K562 (cell line): ENCODE measurements around the gene SNX17. TPM values are rescaled to one million over a fixed set of nuclear protein-coding genes. Genes with fewer than 3 reads are reported as not detected.

Source experiments
- ATAC-seq: fragments of 200-7000 bp; cut with Tn5 transposase; 3 replicates; pipeline ENCODE4 v1.9.1; 2020; ENCODE audit warnings: moderate library complexity
- BruUV-seq: library from RNA; stranded (reverse); fragments of 400-500 nt; replicated peaks from 2 replicates; lab custom pipeline; 2021; lab: Mats Ljungman, UMichigan
- CTCF ChIA-PET: fragments of 300-600 bp; formaldehyde crosslinking; extraction: SDS; loops from one replicate; lab custom pipeline; 2021; ENCODE audit warnings: low intra/inter-chr PET ratio; lab: Yijun Ruan, JAX
- POLR2A ChIA-PET: fragments of 300-600, 350-650 bp; sonication (Branson Sonifier 250); formaldehyde crosslinking; extraction: SDS; loops from one replicate; lab custom pipeline; 2021; ENCODE audit warnings: antibody characterized with exemption, inconsistent platforms; lab: Yijun Ruan, JAX
- DNase-seq, 4 experiments: peaks; one replicate each; pipeline versions ENCODE4 v3.0.0 to v3.0.0-alpha.2; 2011 to 2018; ENCODE audit warnings: low spot score in 3 of 4, mixed read lengths in 3 of 4; ENCODE audit errors: extremely low read depth in 1 of 4
- FAIRE-seq: peaks from 2 replicates; lab custom pipeline; 2011; peaks lifted over from hg19 to GRCh38; lab: Jason Lieb, UNC
- H2AFZ ChIP-seq: 2 replicates; pipeline ENCODE4 v1.6.0; 2011; ENCODE audit warnings: low read depth, low read length, control low read depth, inconsistent platforms
- H3K27ac ChIP-seq: fragments of 200-600 bp; 3 replicates; pipeline ENCODE4 v1.8.0; 2011; ENCODE audit warnings: low read depth, mild to moderate bottlenecking, control low read depth, inconsistent platforms, low read length, moderate library complexity, mixed read lengths; ENCODE audit errors: extremely low read depth
- H3K27me3 ChIP-seq, 2 experiments: fragments of 300-600 bp in 1 of 2; 2 replicates in 1 of 2; 3 replicates in 1 of 2; pipeline versions ENCODE4 v1.6.0 to v1.8.0; 2011; ENCODE audit warnings: inconsistent platforms in 2 of 2, low read length in 2 of 2, mild to moderate bottlenecking in 1 of 2, mixed read lengths in 1 of 2, moderate library complexity in 1 of 2; ENCODE audit not compliant: control insufficient read depth in 2 of 2, insufficient read depth in 2 of 2
- H3K36me3 ChIP-seq: fragments of 300-600 bp; 3 replicates; pipeline ENCODE4 v1.8.0; 2011; ENCODE audit warnings: mild to moderate bottlenecking, low read length, inconsistent platforms; ENCODE audit not compliant: control insufficient read depth, insufficient read depth
- H3K4me1 ChIP-seq, 2 experiments: fragments of 200-600 bp in 1 of 2; replicated peaks in 1 of 2; 2 replicates in 1 of 2; 3 replicates in 1 of 2; pipeline versions ENCODE4 v1.5.1 to v1.8.0; 2011; ENCODE audit warnings: inconsistent platforms in 2 of 2, low read length in 2 of 2, mild to moderate bottlenecking in 1 of 2, mixed read lengths in 1 of 2, moderate library complexity in 1 of 2; ENCODE audit not compliant: control insufficient read depth in 2 of 2, insufficient read depth in 2 of 2
- H3K4me2 ChIP-seq: 2 replicates; pipeline ENCODE4 v1.6.1; 2011; ENCODE audit warnings: low read length, control low read depth, inconsistent platforms, mixed read lengths; ENCODE audit not compliant: insufficient read depth
- H3K4me3 ChIP-seq: fragments of 200-600 bp; sonication (generic), shearing (Covaris generic); 2 replicates; pipeline ENCODE4 v1.5.1; 2016; ENCODE audit warnings: control low read depth, inconsistent platforms
- H3K79me2 ChIP-seq: fragments of 200-600 bp; 3 replicates; pipeline ENCODE4 v1.8.0; 2011; ENCODE audit warnings: low read length, inconsistent platforms; ENCODE audit not compliant: control insufficient read depth, insufficient read depth
- H3K9ac ChIP-seq, 2 experiments: 2 replicates each; pipeline versions ENCODE4 v1.6.0 to v1.6.1; 2011; ENCODE audit warnings: low read depth in 2 of 2, low read length in 2 of 2, control low read depth in 1 of 2, inconsistent platforms in 1 of 2, mild to moderate bottlenecking in 1 of 2, mixed read lengths in 1 of 2; ENCODE audit not compliant: insufficient read depth in 1 of 2
- H3K9me1 ChIP-seq: one replicate; pipeline ENCODE4 v1.6.0; 2011; ENCODE audit warnings: inconsistent platforms, mild to moderate bottlenecking, low read length, moderate library complexity; ENCODE audit not compliant: control insufficient read depth, insufficient read depth
- H3K9me3 ChIP-seq: replicated peaks from 2 replicates; pipeline ENCODE4 v1.5.1; 2011; ENCODE audit warnings: low read depth, low read length, inconsistent platforms; ENCODE audit not compliant: control insufficient read depth, insufficient read depth
- H4K20me1 ChIP-seq: replicated peaks from 2 replicates; pipeline ENCODE4 v1.6.1; 2011; ENCODE audit warnings: low read length, inconsistent platforms, mixed read lengths; ENCODE audit not compliant: control insufficient read depth, insufficient read depth
- ARID4B ChIP-seq: sonication (generic); formaldehyde crosslinking; IDR thresholded peaks from 2 replicates; pipeline ENCODE4 v1.8.0; 2022; ENCODE audit warnings: mild to moderate bottlenecking, missing genetic modification reagents
- LEF1 ChIP-seq: fragments of 450-650 bp; IDR thresholded peaks from 2 replicates; pipeline ENCODE4 v1.6.1; 2016; ENCODE audit warnings: mild to moderate bottlenecking
- MEIS2 ChIP-seq: fragments of 450-650 bp; IDR thresholded peaks from 2 replicates; pipeline ENCODE4 v1.6.1; 2014; ENCODE audit warnings: mild to moderate bottlenecking; ENCODE audit not compliant: partially characterized antibody
- NONO ChIP-seq, 2 experiments: fragments of 200-400 bp in 1 of 2; fragments of 450-650 bp in 1 of 2; formaldehyde crosslinking in 1 of 2; IDR thresholded peaks; 2 replicates each; pipeline ENCODE4 v1.6.1; 2017; ENCODE audit warnings: low read depth in 2 of 2, mild to moderate bottlenecking in 2 of 2, moderate library complexity in 2 of 2, low read length in 1 of 2
- SAP30 ChIP-seq: fragments of 200-600 bp; sonication (generic); IDR thresholded peaks from 2 replicates; pipeline ENCODE4 v1.6.1; 2012; ENCODE audit warnings: borderline replicate concordance, low read depth, mild to moderate bottlenecking, moderate library complexity, low read length, control low read depth, inconsistent platforms; ENCODE audit not compliant: insufficient read depth, poor library complexity, severe bottlenecking
- SMARCB1 ChIP-seq: IDR thresholded peaks from 2 replicates; pipeline ENCODE4 v1.6.1; 2011; ENCODE audit warnings: improper control_type of control experiment, low read depth; ENCODE audit not compliant: insufficient read length
- ZNF134 ChIP-seq: fragments of 250-450 bp; sonication (Bioruptor Pico); conservative IDR thresholded peaks from 2 replicates; pipeline ENCODE4 v1.4.0; 2020
- WGBS: fragments of 100-300 bp; shearing (Covaris generic); methylation state at CpG from one replicate; pipeline ENCODE4 v1.1.6; 2016; ENCODE audit warnings: low coverage, mixed read lengths; ENCODE audit not compliant: insufficient coverage; ENCODE audit errors: missing lambda C conversion rate; 5-methylcytosine and 5-hydroxymethylcytosine counted together
- in situ Hi-C: fragments of 300-500 bp; cut with MboI; formaldehyde crosslinking; loops from 4 replicates; pipeline ENCODE4 v1.15.0; 2018; ENCODE audit warnings: inconsistent platforms, mixed read lengths
- intact Hi-C: fragments of 100-400 bp; cut with micrococcal nuclease; formaldehyde crosslinking; loops from 2 replicates; pipeline ENCODE4 v1.14.2; 2022
- polyA plus RNA-seq, 8 experiments: library from polyadenylated mRNA; depleted of rRNA in 4 of 8; stranded (reverse) in 5 of 8; unstranded in 3 of 8; fragments of >200 nt; fragmentation: Nextera tagmentation in 2 of 8; fragmentation: Illumina TruSeq in 1 of 8; extraction: Ambion mirVana in 2 of 8; extraction: Trizol in 1 of 8; gene quantifications; 2 replicates each; pipeline versions ENCODE4 v1.2.1 to v1.2.3, GENCODE V29; 2011 to 2014; ENCODE audit warnings: inconsistent platforms in 1 of 8, missing spikeins in 1 of 8
- total RNA-seq, 7 experiments: library from RNA; depleted of rRNA in 6 of 7; stranded (reverse); fragments of >200 nt in 6 of 7; fragmentation: Illumina TruSeq in 2 of 7; extraction: Trizol in 2 of 7; gene quantifications; 2 replicates each; pipeline versions ENCODE4 v1.2.1 to v1.2.3, GENCODE V29; 2011 to 2021; ENCODE audit warnings: low replicate concordance in 1 of 7
- TF ChIP-seq, protein P1 (sequence below), 2 experiments: IDR thresholded peaks; 2 replicates each; pipeline ENCODE4 v1.6.1; 2011; ENCODE audit warnings: borderline replicate concordance in 1 of 2, control low read depth in 1 of 2, low read depth in 1 of 2, low read length in 1 of 2, mild to moderate bottlenecking in 1 of 2, mixed read lengths in 1 of 2, moderate library complexity in 1 of 2; ENCODE audit not compliant: insufficient read depth in 1 of 2, insufficient read length in 1 of 2, poor library complexity in 1 of 2, severe bottlenecking in 1 of 2; ENCODE audit errors: extremely low read depth in 1 of 2
- TF ChIP-seq, protein P2 (sequence below), 2 experiments: fragments of 450-650 bp in 1 of 2; sonication (generic) in 1 of 2; formaldehyde crosslinking in 1 of 2; IDR thresholded peaks in 1 of 2; conservative IDR thresholded peaks in 1 of 2; 2 replicates each; pipeline versions ENCODE4 v1.6.1 to v1.8.1; 2016 to 2023; ENCODE audit warnings: mild to moderate bottlenecking in 2 of 2, moderate library complexity in 2 of 2, inconsistent platforms in 1 of 2, missing genetic modification reagents in 1 of 2

SNX17 gene
- total and polyA plus RNA-seq, 9 of the 15 experiments (the other 6 are each of a cell fraction or from before 2014, with no cell fraction given) = 3.0 to 75.7 (median 54.6) TPM

- TF ChIP-seq ARID4B (CRISPR knock-in tag) = peak; percentile 40
- TF ChIP-seq, all 486 proteins: peak for 11
Measured at GRCh38 chr2:27322301-27322765, 48.1 kb upstream of the SNX17 start (continued).

DNA sequence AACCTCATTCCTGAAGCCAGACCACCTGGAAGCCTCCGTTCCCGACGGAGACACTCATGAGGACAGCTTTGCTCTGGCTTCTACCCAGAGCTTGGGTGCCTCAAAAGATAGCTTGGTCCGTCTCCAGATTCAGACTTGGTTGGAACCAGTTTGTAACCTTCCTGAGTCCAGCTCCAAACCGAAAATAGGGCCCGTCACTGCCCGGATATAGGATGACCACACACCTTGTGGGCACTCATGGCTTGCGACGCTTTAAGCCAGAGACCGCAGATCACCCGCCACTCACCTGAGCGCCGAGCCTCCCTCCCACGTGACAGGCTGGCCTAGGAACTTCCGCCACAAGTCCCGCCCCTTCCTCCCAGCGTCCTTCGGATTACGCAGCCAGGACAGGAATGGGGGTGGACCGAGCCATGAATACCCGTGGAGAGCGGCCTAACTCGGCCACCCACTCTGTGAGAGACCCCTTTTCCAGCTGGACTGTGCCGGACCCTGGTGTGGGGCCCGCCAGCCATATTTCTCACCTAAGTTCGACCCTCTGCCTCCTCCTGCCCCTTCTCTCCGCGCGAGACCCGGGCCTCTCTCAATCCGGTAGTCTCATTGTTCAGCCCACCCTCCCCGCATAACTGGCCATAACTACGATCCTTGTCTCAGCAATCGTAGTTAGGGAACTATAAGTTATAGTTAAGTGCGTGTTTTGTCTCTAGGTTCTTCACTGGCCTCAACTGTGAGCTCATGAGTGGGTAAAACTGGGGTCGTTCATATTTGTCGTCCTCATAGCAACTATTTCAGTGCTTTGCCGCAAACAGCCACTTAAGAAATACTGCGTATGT, 47.4 kb upstream of the SNX17 start, which contains the start of gene MPV17:
Gene MPV17 (minus strand): TSS at position 332 of the 830 bp plus-strand sequence. CDS start 580 bp downstream, outside the sequence.
- Histone ChIP-seq H3K4me1 (peaks cover 8 to 21% of the 10 kb centered on the region in 2 experiments; a peak in 4 of 5 replicates), H3K27ac (peak within 1 kb of the TSS; percentile 98), H3K27me3 (no peaks in the 10 kb centered on the region), H3K9me3 (no peaks in the 10 kb centered on the region), H3K4me3 (peak within 1 kb of the TSS; percentile 71), H3K36me3 (peaks cover 29% of the 10 kb centered on the region; the same call in 2 of the 3 replicates), H3K4me2 (peak within 1 kb of the TSS; percentile 96), H2AFZ (peak within 1 kb of the TSS; percentile 84), H3K9me1 (no peaks in the 10 kb centered on the region), H4K20me1 (no peaks in the 10 kb centered on the region), H3K9ac (peak within 1 kb of the TSS; percentile 97 to 99), H3K79me2 (peaks cover 32% of the 10 kb centered on the region)
- in situ Hi-C loops = no loop called here
- ChIA-PET POLR2A (interaction anchor here (0.6 to 4.1 kb wide), 15 partner anchors 8 to 360 kb away, joined by 3 to 22 read pairs (median 4); partner anchors contain the start of gene GTF3C2), CTCF (interaction anchor here (0.8 kb wide), 1 partner anchor 33 kb away, joined by 3 read pairs; no protein-coding TSS in a partner anchor)
- FAIRE-seq = peak; percentile 92
- WGBS = under 1% methylated on average over 39 of the region's 39 CpGs
- BruUV-seq = TSS peak; percentile 96
- ATAC-seq = peak; percentile 95
- intact Hi-C loops = loop anchor here (1.0 kb wide), 2 partner anchors 33 to 47 kb away; partner anchors contain the start of genes EIF2B4, GTF3C2 and SNX17
- DNase-seq = peak; percentile 96
- TF ChIP-seq, protein P1, sequence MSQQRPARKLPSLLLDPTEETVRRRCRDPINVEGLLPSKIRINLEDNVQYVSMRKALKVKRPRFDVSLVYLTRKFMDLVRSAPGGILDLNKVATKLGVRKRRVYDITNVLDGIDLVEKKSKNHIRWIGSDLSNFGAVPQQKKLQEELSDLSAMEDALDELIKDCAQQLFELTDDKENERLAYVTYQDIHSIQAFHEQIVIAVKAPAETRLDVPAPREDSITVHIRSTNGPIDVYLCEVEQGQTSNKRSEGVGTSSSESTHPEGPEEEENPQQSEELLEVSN (IDR thresholded peaks at IDR 0.05; ENCODE audit: borderline replicate concordance in 1 of 2, extremely low read depth in 1 of 2, insufficient read depth in 1 of 2, insufficient read length in 1 of 2, low read depth in 1 of 2, low read length in 1 of 2, poor library complexity in 1 of 2, severe bottlenecking in 1 of 2) = peak; percentile 46 to 59
- TF ChIP-seq, protein P2, sequence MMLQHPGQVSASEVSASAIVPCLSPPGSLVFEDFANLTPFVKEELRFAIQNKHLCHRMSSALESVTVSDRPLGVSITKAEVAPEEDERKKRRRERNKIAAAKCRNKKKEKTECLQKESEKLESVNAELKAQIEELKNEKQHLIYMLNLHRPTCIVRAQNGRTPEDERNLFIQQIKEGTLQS (IDR thresholded peaks at IDR 0.05) = peak; percentile 38; the same call in 1 of the 2 replicates
- TF ChIP-seq, protein P2 (CRISPR knock-in tag; conservative IDR thresholded peaks at IDR 0.05) = no peak
- peak; percentile 25 for TF ChIP-seq MEIS2
- TF ChIP-seq NONO (IDR thresholded peaks at IDR 0.05; ENCODE audit: low read depth in 2 of 2, low read length in 1 of 2) = 0 out of 4 replicates have a peak, but pooled peaks of 1 of the 2 experiments have one; percentile 40
- no peak for TF ChIP-seq ZNF134 (CRISPR knock-in tag)
- no peak for TF ChIP-seq LEF1
- TF ChIP-seq SMARCB1 = no peak
- TF ChIP-seq SAP30 = peak; percentile 83
